GM10847 (cell line): ENCODE data around the gene LRP1-AS.

Experiments
- POLR2A ChIP-seq: IDR thresholded peaks from 2 replicates; pipeline ENCODE4 v1.6.1; 2011; ENCODE audit not compliant: insufficient read length; ENCODE audit errors: extremely low read depth

The LRP1-AS gene

GRCh38 chr12:57170408-57170807 lies 23.0 kb upstream of the LRP1-AS start:
- TF ChIP-seq POLR2A = no peak

GRCh38 chr12:57169969-57170368 lies 22.6 kb upstream of the LRP1-AS start:
- no peak for TF ChIP-seq POLR2A

GRCh38 chr12:57169046-57169795 lies 21.8 kb upstream of the LRP1-AS start:
- TF ChIP-seq POLR2A = no peak

- no peak for TF ChIP-seq POLR2A
Observed at GRCh38 chr12:57168058-57168457, 20.6 kb upstream of the LRP1-AS start.

- no peak for TF ChIP-seq POLR2A
Observed at GRCh38 chr12:57166971-57167371, 19.6 kb upstream of the LRP1-AS start.

GRCh38 chr12:57165741-57166140 lies 18.3 kb upstream of the LRP1-AS start:
- TF ChIP-seq POLR2A = no peak

- no peak for TF ChIP-seq POLR2A
Observed at GRCh38 chr12:57164966-57165625, 17.7 kb upstream of the LRP1-AS start.

- TF ChIP-seq POLR2A = no peak
Observed at GRCh38 chr12:57164454-57164853, 17.0 kb upstream of the LRP1-AS start.

- no peak for TF ChIP-seq POLR2A
Observed at GRCh38 chr12:57162553-57163125, 15.2 kb upstream of the LRP1-AS start.

- TF ChIP-seq POLR2A = no peak
Observed at GRCh38 chr12:57161491-57161890, 14.1 kb upstream of the LRP1-AS start.

GRCh38 chr12:57160741-57161140 lies 13.3 kb upstream of the LRP1-AS start:
- TF ChIP-seq POLR2A = no peak

GRCh38 chr12:57160040-57160439 lies 12.6 kb upstream of the LRP1-AS start:
- TF ChIP-seq POLR2A = no peak

GRCh38 chr12:57159311-57159710 lies 11.9 kb upstream of the LRP1-AS start:
- no peak for TF ChIP-seq POLR2A

GRCh38 chr12:57158665-57159064 lies 11.2 kb upstream of the LRP1-AS start:
- TF ChIP-seq POLR2A = no peak

GRCh38 chr12:57158186-57158585 lies 10.8 kb upstream of the LRP1-AS start:
- TF ChIP-seq POLR2A = no peak

- no peak for TF ChIP-seq POLR2A
Observed at GRCh38 chr12:57157588-57158173, 10.3 kb upstream of the LRP1-AS start.

- TF ChIP-seq POLR2A = no peak
Observed at GRCh38 chr12:57156701-57157403, 9.4 kb upstream of the LRP1-AS start.
